Measurements from ENCODE around the gene GRM1.

GRCh38 chr6:146304181-146304580 lies 275.3 kb downstream of the GRM1 start:
- TF ChIP-seq, protein P1, sequence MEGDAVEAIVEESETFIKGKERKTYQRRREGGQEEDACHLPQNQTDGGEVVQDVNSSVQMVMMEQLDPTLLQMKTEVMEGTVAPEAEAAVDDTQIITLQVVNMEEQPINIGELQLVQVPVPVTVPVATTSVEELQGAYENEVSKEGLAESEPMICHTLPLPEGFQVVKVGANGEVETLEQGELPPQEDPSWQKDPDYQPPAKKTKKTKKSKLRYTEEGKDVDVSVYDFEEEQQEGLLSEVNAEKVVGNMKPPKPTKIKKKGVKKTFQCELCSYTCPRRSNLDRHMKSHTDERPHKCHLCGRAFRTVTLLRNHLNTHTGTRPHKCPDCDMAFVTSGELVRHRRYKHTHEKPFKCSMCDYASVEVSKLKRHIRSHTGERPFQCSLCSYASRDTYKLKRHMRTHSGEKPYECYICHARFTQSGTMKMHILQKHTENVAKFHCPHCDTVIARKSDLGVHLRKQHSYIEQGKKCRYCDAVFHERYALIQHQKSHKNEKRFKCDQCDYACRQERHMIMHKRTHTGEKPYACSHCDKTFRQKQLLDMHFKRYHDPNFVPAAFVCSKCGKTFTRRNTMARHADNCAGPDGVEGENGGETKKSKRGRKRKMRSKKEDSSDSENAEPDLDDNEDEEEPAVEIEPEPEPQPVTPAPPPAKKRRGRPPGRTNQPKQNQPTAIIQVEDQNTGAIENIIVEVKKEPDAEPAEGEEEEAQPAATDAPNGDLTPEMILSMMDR (IDR thresholded peaks at IDR 0.05) = no peak
- no peak for TF ChIP-seq POLR2A (IDR thresholded peaks at IDR 0.05)
